Fibroblast of the aortic adventitia (primary cell): ENCODE results near the gene PPARD. TPM values are rescaled to one million over a fixed set of nuclear protein-coding genes. Genes with fewer than 3 reads are reported as not detected.

Experiments used
- DNase-seq: peaks from one replicate; pipeline ENCODE4 v3.0.0-alpha.2; 2010; ENCODE audit warnings: low read depth
- H3K4me3 ChIP-seq: 2 replicates; pipeline ENCODE4 v1.5.1; 2011; ENCODE audit warnings: low read depth, mild to moderate bottlenecking, control low read depth, low read length, moderate library complexity
- CTCF ChIP-seq: IDR thresholded peaks from 2 replicates; pipeline ENCODE4 v1.5.1; 2011; ENCODE audit warnings: mild to moderate bottlenecking, low read length, control low read depth, inconsistent platforms; ENCODE audit not compliant: insufficient read depth
- total RNA-seq: library from RNA; depleted of rRNA; stranded (reverse); fragments of >200 nt; gene quantifications from 2 replicates; pipeline ENCODE4 v1.2.3, GENCODE V29; 2012; ENCODE audit warnings: low replicate concordance

PPARD gene
- total RNA-seq, 1 donor = 10.4 TPM

GRCh38 chr6:35343835-35344550 lies 1.6 kb downstream of the PPARD start:
- TF ChIP-seq CTCF = no peak
- H3K4me3 ChIP-seq = peak overlapping the region; percentile 91
- no peak for DNase-seq

- no peak for TF ChIP-seq CTCF
- H3K4me3 ChIP-seq = no peak overlapping the region
- no peak for DNase-seq
Observed at GRCh38 chr6:35351422-35351821, 9.1 kb downstream of the PPARD start.

GRCh38 chr6:35352735-35353134 lies 10.4 kb downstream of the PPARD start:
- H3K4me3 ChIP-seq = no peak overlapping the region
- no peak for DNase-seq
- no peak for TF ChIP-seq CTCF

- no peak overlapping the region for H3K4me3 ChIP-seq
- no peak for DNase-seq
- no peak for TF ChIP-seq CTCF
Observed at GRCh38 chr6:35354361-35355135, 12.2 kb downstream of the PPARD start.

GRCh38 chr6:35356391-35356790 lies 14.0 kb downstream of the PPARD start:
- no peak overlapping the region for H3K4me3 ChIP-seq
- DNase-seq = no peak
- no peak for TF ChIP-seq CTCF

- no peak for DNase-seq
- no peak for TF ChIP-seq CTCF
- no peak overlapping the region for H3K4me3 ChIP-seq
Observed at GRCh38 chr6:35357677-35358076, 15.3 kb downstream of the PPARD start.
